CD4-positive, alpha-beta T cell (primary cell): ENCODE results near the gene ATP8A1. TPM values are rescaled to one million over a fixed set of nuclear protein-coding genes. Genes with fewer than 3 reads are reported as not detected.
"Not testable (repeated sequence)": the region's sequence is repeated elsewhere in the genome, so short reads cannot be mapped to it uniquely, and the experiment has no call there.

Source experiments
- ATAC-seq: fragments of 200-7000 bp; cut with Tn5 transposase; one replicate; pipeline ENCODE4 v1.10.0; 2022; ENCODE audit warnings: mild to moderate bottlenecking; ENCODE audit not compliant: poor library complexity
- CTCF ChIA-PET: fragments of 350-600 bp; sonication (Branson Sonifier 250); formaldehyde crosslinking; loops from one replicate; lab custom pipeline; 2021; ENCODE audit warnings: antibody characterized with exemption, inconsistent platforms; lab: Charles Lee
- POLR2A ChIA-PET: fragments of 350-600 bp; sonication (Branson Sonifier 250); formaldehyde crosslinking; loops from one replicate; lab custom pipeline; 2021; ENCODE audit warnings: antibody characterized with exemption, inconsistent platforms; lab: Charles Lee
- DNase-seq, 14 experiments: peaks; one replicate each; pipeline ENCODE4 v3.0.0-alpha.2; 2013 to 2020; ENCODE audit warnings: mixed read lengths in 2 of 14
- H3K27ac ChIP-seq, 2 donors: one replicate each; pipeline versions ENCODE4 v1.5.1 to v1.7.0; 2013; ENCODE audit warnings: low read length in 2 of 2, low read depth in 1 of 2, mild to moderate bottlenecking in 1 of 2
- H3K27me3 ChIP-seq, 2 experiments: 1 replicate in 1 of 2; 2 replicates in 1 of 2; pipeline versions ENCODE4 v1.6.1 to v1.7.0; 2013; ENCODE audit warnings: low read length in 2 of 2, control low read depth in 1 of 2, mild to moderate bottlenecking in 1 of 2, moderate library complexity in 1 of 2; ENCODE audit not compliant: insufficient read depth in 2 of 2, control insufficient read depth in 1 of 2
- H3K36me3 ChIP-seq: one replicate; pipeline ENCODE4 v1.6.1; 2013; ENCODE audit warnings: low read length, control low read depth; ENCODE audit not compliant: insufficient read depth
- H3K4me1 ChIP-seq: one replicate; pipeline ENCODE4 v1.6.1; 2013; ENCODE audit warnings: low read length, control low read depth; ENCODE audit not compliant: insufficient read depth
- H3K4me3 ChIP-seq: one replicate; pipeline ENCODE4 v1.5.1; 2013; ENCODE audit warnings: mild to moderate bottlenecking, low read length, moderate library complexity
- H3K9me3 ChIP-seq, 2 experiments: 1 replicate in 1 of 2; 2 replicates in 1 of 2; pipeline versions ENCODE4 v1.6.1 to v1.7.0; 2013; ENCODE audit warnings: low read length in 2 of 2, mild to moderate bottlenecking in 2 of 2, control low read depth in 1 of 2, moderate library complexity in 1 of 2; ENCODE audit not compliant: control insufficient read depth in 1 of 2, insufficient read depth in 1 of 2
- H3K27ac Mint-ChIP-seq: one replicate; pipeline ENCODE4 v1.8.0; 2020; ENCODE audit warnings: mixed read lengths
- H3K27me3 Mint-ChIP-seq: one replicate; pipeline ENCODE4 v1.8.0; 2021; ENCODE audit warnings: mixed read lengths
- H3K36me3 Mint-ChIP-seq: one replicate; pipeline ENCODE4 v1.8.0; 2021; ENCODE audit warnings: low read depth, mixed read lengths
- H3K4me1 Mint-ChIP-seq: one replicate; pipeline ENCODE4 v1.8.0; 2021; ENCODE audit warnings: low read depth, mixed read lengths
- H3K4me3 Mint-ChIP-seq: one replicate; pipeline ENCODE4 v1.8.0; 2020; ENCODE audit warnings: mild to moderate bottlenecking, mixed read lengths
- H3K9me3 Mint-ChIP-seq: one replicate; pipeline ENCODE4 v1.8.0; 2020; ENCODE audit warnings: mixed read lengths
- CTCF ChIP-seq: fragments of 200-600 bp; IDR thresholded peaks from one replicate; pipeline ENCODE4 v1.8.0; 2022; ENCODE audit warnings: antibody characterized with exemption, mild to moderate bottlenecking
- intact Hi-C, 2 experiments: fragments of 100-400 bp; cut with DNase I in 1 of 2; cut with micrococcal nuclease in 1 of 2; formaldehyde crosslinking; loops; one replicate each; pipeline versions ENCODE4 v1.15.1 to v1.9.0; 2023 to 2025; cut with DNase I, micrococcal nuclease
- total RNA-seq, 174 experiments: library from RNA in 2 of 174; stranded (reverse) in 2 of 174; gene quantifications; one replicate each; pipeline ENCODE4 v1.2.3 and lab custom pipeline; 2021 to 2026

The ATP8A1 gene
- total RNA-seq, 2 experiments from 2014 or later = 44.9 to 45.5 TPM

- ChIA-PET POLR2A (no interaction called here), CTCF (no interaction called here)
Measured at GRCh38 chr4:42702895-42703294, 46.0 kb upstream of the ATP8A1 start.

GRCh38 chr4:42701780-42702179, 44.9 kb upstream of the ATP8A1 start:
- ATAC-seq, H3K27me3 ChIP-seq, H3K27me3 Mint-ChIP-seq, H3K9me3 Mint-ChIP-seq, H3K4me3 ChIP-seq, H3K36me3 Mint-ChIP-seq, H3K4me3 Mint-ChIP-seq, H3K27ac ChIP-seq, H3K4me1 ChIP-seq, CTCF ChIA-PET, POLR2A ChIA-PET, H3K4me1 Mint-ChIP-seq, intact Hi-C loops, H3K9me3 ChIP-seq, H3K36me3 ChIP-seq, H3K27ac Mint-ChIP-seq: not testable (repeated sequence)
- peak in 4 of 14 experiments; percentile 2 to 27 (median 12) for DNase-seq

More at GRCh38 chr4:42702895-42703294, 46.0 kb upstream of the ATP8A1 start:
- Histone ChIP-seq H3K27ac (no peak overlapping the region), H3K9me3 (no peaks in the 10 kb centered on the region), H3K4me1 (no peaks in the 10 kb centered on the region), H3K36me3 (no peaks in the 10 kb centered on the region), H3K27me3 (no peaks in the 10 kb centered on the region), H3K4me3 (no peak overlapping the region)
- Mint-ChIP-seq H3K36me3 (no peaks in the 10 kb centered on the region), H3K4me3 (no peak overlapping the region), H3K27me3 (no peaks in the 10 kb centered on the region), H3K4me1 (no peaks in the 10 kb centered on the region), H3K27ac (no peak overlapping the region), H3K9me3 (peaks cover 6% of the 10 kb centered on the region)
- intact Hi-C loops = no loop called here
- ATAC-seq (no peak), DNase-seq (no peak)
- no peak for TF ChIP-seq CTCF

- H3K9me3 Mint-ChIP-seq = no peaks in the 10 kb centered on the region
- no peak overlapping the region for H3K27ac Mint-ChIP-seq
- no peaks in the 10 kb centered on the region for H3K27me3 ChIP-seq
- TF ChIP-seq CTCF = no peak
- H3K4me3 ChIP-seq = no peak overlapping the region
- H3K36me3 Mint-ChIP-seq = no peaks in the 10 kb centered on the region
- ATAC-seq (no peak), DNase-seq (no peak)
- CTCF ChIA-PET = no interaction called here
- H3K27ac ChIP-seq = no peak overlapping the region
- no peaks in the 10 kb centered on the region for H3K4me1 Mint-ChIP-seq
- no peaks in the 10 kb centered on the region for H3K36me3 ChIP-seq
- no peaks in the 10 kb centered on the region for H3K4me1 ChIP-seq
- H3K9me3 ChIP-seq = no peaks in the 10 kb centered on the region
- no peak overlapping the region for H3K4me3 Mint-ChIP-seq
- POLR2A ChIA-PET = interaction anchor here (2.4 kb wide), 1 partner anchor 33 kb away, joined by 6 read pairs; the partner anchor contains the start of gene ATP8A1
- H3K27me3 Mint-ChIP-seq = peaks cover 4% of the 10 kb centered on the region
- intact Hi-C loops = no loop called here
Measured at GRCh38 chr4:42690537-42690936, 33.6 kb upstream of the ATP8A1 start.

GRCh38 chr4:42683393-42683792, 26.5 kb upstream of the ATP8A1 start:
- POLR2A ChIA-PET = no interaction called here
- no peak for ATAC-seq

More at GRCh38 chr4:42683393-42683792, 26.5 kb upstream of the ATP8A1 start:
- H3K9me3 ChIP-seq = no peaks in the 10 kb centered on the region
- no peak for DNase-seq
- H3K27ac ChIP-seq = no peak overlapping the region
- Mint-ChIP-seq H3K4me1 (peaks cover 14% of the 10 kb centered on the region), H3K9me3 (no peaks in the 10 kb centered on the region), H3K27ac (no peak overlapping the region), H3K4me3 (no peak overlapping the region), H3K36me3 (no peaks in the 10 kb centered on the region), H3K27me3 (peaks cover 4% of the 10 kb centered on the region)
- H3K27me3 ChIP-seq = no peaks in the 10 kb centered on the region
- intact Hi-C loops = no loop called here
- no peaks in the 10 kb centered on the region for H3K4me1 ChIP-seq
- no peak for TF ChIP-seq CTCF
- CTCF ChIA-PET = interaction anchor here (0.9 kb wide), 1 partner anchor 9 kb away, joined by 3 read pairs; no protein-coding TSS in a partner anchor
- no peaks in the 10 kb centered on the region for H3K36me3 ChIP-seq
- no peak overlapping the region for H3K4me3 ChIP-seq
